ENCODE results near the gene RFNG. TPM values are rescaled to one million over a fixed set of nuclear protein-coding genes. Genes with fewer than 3 reads are reported as not detected.
A peak's percentile ranks its signal among the peaks of the same experiment; 100 is the strongest.

Gene RFNG
- polyA plus RNA-seq, 2 of the 4 experiments (the other 2 are of a cell fraction): 8.4 to 25.7 TPM

- ChIA-PET POLR2A (interaction anchor here (0.5 to 1.8 kb wide), 7 partner anchors 9 to 44 kb away, joined by 3 to 9 read pairs (median 3); partner anchors contain the start of genes CENPX, DCXR and LRRC45), CTCF (interaction anchor here (1.0 to 33.2 kb wide), 15 partner anchors 7 to 134 kb away, joined by 3 to 794 read pairs (median 6); partner anchors contain the start of genes CENPX, LRRC45 and NOTUM)
- H3K4me1 ChIP-seq: peaks cover 64% of the 10 kb centered on the region
- peak overlapping the region; percentile 81 to 93 for H3K27ac ChIP-seq
- H3K4me2 ChIP-seq: peak overlapping the region; percentile 61
- peak; percentile 90 to 95 for DNase-seq (ENCODE audit: low read depth in 1 of 2, low spot score in 1 of 2)
- peak; percentile 85 to 91 for ATAC-seq
- H3K4me3 ChIP-seq: no peak overlapping the region
- no peaks in the 10 kb centered on the region for H3K9me3 ChIP-seq
- WGBS (ENCODE audit: missing lambda C conversion rate): 35% methylated on average over 43 of the region's 53 CpGs
- FAIRE-seq: peak; percentile 86
- TF ChIP-seq CEBPB (IDR thresholded peaks at IDR 0.05) (no peak), RAD21 (conservative IDR thresholded peaks at IDR 0.05 in 1 of 2, IDR thresholded peaks at IDR 0.05 in 1 of 2) (peak in 1 of 2 experiments; percentile 39; a peak in 2 of 5 replicates), BHLHE40 (IDR thresholded peaks at IDR 0.05; ENCODE audit: low read depth, low read length) (peak; percentile 74), MYC (IDR thresholded peaks at IDR 0.05; ENCODE audit: borderline replicate concordance, low read length) (peak; percentile 96), GATA3 (IDR thresholded peaks at IDR 0.05; ENCODE audit: borderline replicate concordance) (peak; percentile 61; the same call in 1 of the 2 replicates), HMGXB4 (CRISPR knock-in tag; IDR thresholded peaks at IDR 0.05; ENCODE audit: borderline replicate concordance) (peak; percentile 76), ELK1 (IDR thresholded peaks at IDR 0.05; ENCODE audit: low read depth, low read length) (no peak), JUN (IDR thresholded peaks at IDR 0.05) (peak; percentile 64 to 89; a peak in 4 of 5 replicates), SMC3 (IDR thresholded peaks at IDR 0.05) (no peak; the same call in 2 of the 3 replicates), NPAS2 (CRISPR knock-in tag; IDR thresholded peaks at IDR 0.05; ENCODE audit: borderline replicate concordance) (peak; percentile 78), FOSL2 (IDR thresholded peaks at IDR 0.05) (no peak), FOSL2 (CRISPR knock-in tag; IDR thresholded peaks at IDR 0.05) (peak; percentile 91), HOXB5 (CRISPR knock-in tag; IDR thresholded peaks at IDR 0.05) (peak; percentile 92), HOXB13 (CRISPR knock-in tag; IDR thresholded peaks at IDR 0.05; ENCODE audit: low read depth) (peak; percentile 96; the same call in 1 of the 2 replicates), USF2 (IDR thresholded peaks at IDR 0.05) (peak; percentile 68), TFCP2L1 (CRISPR knock-in tag; IDR thresholded peaks at IDR 0.05) (peak; percentile 78; the same call in 1 of the 2 replicates), EHF (CRISPR knock-in tag; IDR thresholded peaks at IDR 0.05) (peak; percentile 86; the same call in 1 of the 2 replicates), FOXS1 (CRISPR knock-in tag; IDR thresholded peaks at IDR 0.05) (peak; percentile 82), MAX (IDR thresholded peaks at IDR 0.05) (peak; percentile 100), POLR2A (IDR thresholded peaks at IDR 0.05; ENCODE audit: low read length) (no peak), TP53 (CRISPR knock-in tag; IDR thresholded peaks at IDR 0.05) (peak; percentile 92), MAZ (IDR thresholded peaks at IDR 0.05; ENCODE audit: borderline replicate concordance, low read depth, low read length) (0 out of 2 replicates have a peak, but pooled peaks have one; percentile 5), E2F6 (IDR thresholded peaks at IDR 0.05; ENCODE audit: borderline replicate concordance, low read depth) (peak; percentile 99), REST (IDR thresholded peaks at IDR 0.05) (peak; percentile 29; the same call in 1 of the 2 replicates), ATOH8 (CRISPR knock-in tag; IDR thresholded peaks at IDR 0.05; ENCODE audit: low read depth) (peak; percentile 92), ZFP36 (IDR thresholded peaks at IDR 0.05; ENCODE audit: borderline replicate concordance, partially characterized antibody) (no peak), ZNF302 (CRISPR knock-in tag; IDR thresholded peaks at IDR 0.05) (peak; percentile 79), JUNB (IDR thresholded peaks at IDR 0.05) (peak; percentile 55; the same call in 1 of the 2 replicates), EP300 (IDR thresholded peaks at IDR 0.05) (0 out of 5 replicates have a peak, but pooled peaks of 1 of the 2 experiments have one; percentile 38)
Observed at GRCh38 chr17:82003411-82004381, 47.9 kb downstream of the RFNG start.

All from A549 (cell line).